Measurements from ENCODE around the gene NUB1.

DNA sequence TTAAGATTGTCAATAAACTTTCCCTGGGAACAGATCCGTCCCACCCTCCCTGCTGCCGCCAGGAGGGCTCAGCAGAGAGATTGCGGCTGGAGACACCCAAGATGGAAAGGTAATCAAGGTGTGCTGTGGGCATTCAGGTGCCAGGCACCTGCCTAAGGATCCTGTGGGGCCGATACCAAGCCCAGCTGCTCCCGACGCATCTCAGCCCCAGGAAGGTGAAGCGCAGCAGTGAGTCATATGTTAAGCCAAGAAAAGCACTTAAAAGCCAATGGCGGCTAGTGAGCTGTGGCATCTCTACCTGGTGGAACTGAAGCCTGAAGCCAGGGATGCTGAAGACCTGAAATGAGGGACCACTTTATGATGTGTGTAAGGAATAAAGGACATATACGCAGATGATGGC is 62.2 kb downstream of the NUB1 start:
- TF ChIP-seq POLR2A (IDR thresholded peaks at IDR 0.05; ENCODE audit: low read length) = no peak
- no peak for TF ChIP-seq GATA1 (IDR thresholded peaks at IDR 0.05; ENCODE audit: low read depth, low read length)
